ENCODE measurements around the gene BHLHE23.

Gene BHLHE23

DNA sequence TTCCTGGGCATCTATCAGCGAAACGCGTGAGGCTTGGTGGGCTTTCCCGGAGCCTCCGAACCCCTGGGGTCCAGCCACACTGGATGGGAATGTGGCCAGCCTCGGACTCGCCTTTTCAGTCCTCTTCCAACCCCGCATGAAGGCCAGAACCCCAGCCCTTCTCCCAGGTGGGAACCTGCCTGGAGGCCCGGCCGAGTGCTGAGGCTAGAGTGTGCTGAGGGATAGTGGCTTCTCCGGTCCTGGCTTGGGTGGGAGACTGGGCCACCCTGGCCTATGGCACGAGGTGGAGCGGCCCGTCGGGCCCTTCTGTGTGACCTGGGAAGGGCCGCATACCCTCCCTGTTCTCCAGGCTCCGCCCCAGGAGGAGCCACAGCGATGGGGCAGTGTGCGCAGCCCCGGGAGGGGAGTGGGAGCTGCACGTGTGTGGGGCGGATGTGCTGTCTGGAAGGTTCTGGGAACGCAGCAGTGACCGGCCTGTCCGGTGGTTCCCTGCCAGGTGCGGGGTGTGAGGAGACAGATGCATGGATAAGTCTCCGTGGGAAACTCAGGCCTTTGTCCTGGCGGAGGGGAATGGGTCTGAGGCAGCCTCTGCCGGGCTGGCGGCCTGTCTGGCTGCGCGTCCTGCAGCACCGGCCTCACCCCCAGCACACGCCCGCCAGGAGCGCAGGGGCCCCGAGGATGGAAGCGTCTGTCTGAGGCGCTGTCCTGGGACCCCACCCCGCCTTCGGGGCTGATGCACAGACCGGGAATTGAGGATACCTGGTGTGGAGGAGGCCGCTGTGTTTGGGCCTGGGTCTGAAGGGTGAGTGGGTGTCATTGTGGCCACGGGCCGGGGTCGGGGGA is 1.1 kb upstream of the BHLHE23 start:
- no peak for DNase-seq

DNA sequence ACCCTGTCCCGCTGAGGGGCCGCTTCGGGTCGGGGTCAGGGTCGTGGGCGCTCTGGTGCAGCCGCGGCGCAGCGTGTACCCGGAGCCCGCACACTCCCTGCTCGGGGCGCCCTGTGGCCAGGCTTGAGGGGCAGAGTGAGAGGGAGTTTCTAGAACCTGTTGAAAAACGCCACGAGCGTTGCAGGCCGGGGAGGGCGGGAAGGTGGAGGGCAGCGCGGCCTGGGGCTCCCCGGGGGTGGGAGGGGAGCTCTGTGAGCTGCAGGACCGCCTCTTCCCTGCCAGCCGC is 539 bp upstream of the BHLHE23 start:
- DNase-seq, result no peak

DNA sequence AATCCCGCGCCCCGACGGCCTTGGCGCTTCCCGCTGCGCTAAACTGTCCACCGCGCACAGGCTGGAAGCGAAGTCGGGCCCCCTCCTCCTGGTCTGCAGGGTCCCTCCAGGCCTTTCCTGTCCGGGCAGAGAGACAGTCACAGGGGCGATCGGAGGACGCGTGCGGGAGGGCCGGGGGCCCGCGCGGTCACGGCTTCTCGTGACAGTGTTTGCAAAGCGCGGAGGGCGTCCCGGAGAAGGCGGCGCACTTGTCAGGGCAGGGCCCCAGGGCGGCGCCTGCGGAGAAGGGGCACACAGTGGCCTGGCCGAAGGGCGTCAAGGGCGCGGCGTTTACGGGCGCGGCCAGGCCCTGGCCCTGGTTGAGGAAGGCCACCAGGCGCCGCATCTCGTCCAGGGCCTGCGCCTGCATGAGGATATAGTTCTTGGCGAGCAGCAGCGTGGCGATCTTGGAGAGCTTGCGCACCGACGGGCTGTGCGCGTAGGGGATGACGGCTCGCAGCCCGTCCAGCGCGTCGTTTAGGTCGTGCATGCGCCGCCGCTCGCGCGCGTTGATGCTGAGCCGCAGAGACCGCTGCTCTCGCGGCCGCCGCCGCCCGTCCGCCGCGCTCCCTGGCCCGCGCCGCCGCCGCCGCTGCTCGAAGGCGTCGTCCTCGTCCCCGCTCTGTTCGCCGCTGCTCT is 763 bp downstream of the BHLHE23 start:
- no peak for DNase-seq

DNA sequence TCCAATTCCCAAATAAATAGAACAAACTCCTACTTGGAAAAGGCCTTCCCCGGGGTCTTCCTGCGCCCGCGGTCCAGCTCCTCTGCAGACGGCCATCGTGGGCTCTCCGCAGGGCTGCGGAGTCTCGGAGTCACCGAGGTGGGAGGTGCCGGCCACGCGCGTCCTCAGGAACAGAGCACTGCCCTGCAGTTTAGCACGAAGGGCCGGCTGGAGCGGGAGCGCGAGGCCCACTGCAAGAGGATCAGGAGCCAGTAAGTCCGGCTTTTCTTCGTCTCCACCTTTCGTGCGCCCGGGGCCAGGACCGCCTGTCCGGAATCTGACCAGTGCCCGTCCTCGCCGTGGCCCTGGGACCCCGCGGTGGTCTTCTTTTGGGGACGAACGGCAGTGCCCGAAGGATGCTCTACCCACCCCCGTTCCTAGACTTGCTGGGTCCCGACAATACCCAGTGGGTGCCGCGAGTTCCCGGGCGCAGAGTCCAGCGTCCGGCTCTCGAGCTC is 1.4 kb downstream of the BHLHE23 start:
- no peak for DNase-seq

DNA sequence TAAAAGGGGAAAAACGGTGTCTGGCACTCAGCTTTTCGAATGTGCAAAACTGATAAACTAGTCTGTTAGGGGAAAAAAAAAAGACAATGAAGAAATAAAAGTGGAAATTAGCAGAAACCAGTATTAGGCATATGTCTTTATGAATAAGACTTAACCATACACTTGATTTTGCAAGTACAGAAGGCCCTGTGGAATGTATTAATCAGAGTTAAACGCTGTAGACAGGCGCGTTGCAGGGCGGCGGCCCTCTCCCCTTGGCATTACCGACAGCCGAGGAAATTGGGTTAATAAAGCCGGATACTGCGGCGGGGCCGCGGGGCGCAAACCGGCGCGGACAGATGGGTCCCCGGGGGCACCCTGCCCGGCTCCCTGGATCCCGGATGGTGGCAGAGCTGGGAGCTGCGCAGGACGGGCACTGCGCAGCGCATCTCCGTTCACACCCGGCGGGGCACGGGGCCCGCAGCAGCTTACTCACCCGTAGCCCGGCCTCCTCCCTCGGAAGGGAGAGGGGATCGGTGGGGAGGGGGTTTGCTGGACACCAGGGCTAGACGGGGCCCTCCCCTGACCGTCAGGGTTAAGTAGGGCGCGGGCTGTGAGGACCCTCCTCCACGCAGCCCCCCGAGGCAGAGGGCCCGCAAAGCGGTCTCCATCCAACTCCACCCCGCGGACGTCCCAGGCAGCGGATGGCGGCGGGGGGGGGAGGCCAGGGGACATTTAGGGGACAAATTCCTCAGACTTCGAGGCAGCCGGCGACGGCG is 2.0 kb downstream of the BHLHE23 start:
- DNase-seq, result no peak

DNA sequence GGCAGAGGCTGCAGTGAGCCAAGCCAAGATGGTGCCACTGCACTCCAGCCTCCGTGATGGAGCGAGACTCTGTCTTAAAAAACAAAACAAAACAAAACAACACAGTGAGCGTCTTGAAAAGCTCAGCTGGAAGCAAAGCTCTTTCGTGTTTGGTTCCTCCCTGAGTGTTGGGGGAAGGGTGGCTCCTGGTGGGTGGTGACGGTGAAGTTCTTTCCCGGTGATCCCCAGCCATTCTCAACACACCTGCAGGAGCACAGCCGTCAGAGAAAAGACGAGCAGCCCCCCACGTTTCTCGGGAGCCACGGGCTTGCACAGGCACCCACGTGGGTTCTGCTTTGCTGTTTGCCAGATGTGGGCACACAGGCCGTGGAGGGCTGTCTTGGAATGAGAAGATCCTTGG is 3.2 kb downstream of the BHLHE23 start:
- DNase-seq, result no peak

DNA sequence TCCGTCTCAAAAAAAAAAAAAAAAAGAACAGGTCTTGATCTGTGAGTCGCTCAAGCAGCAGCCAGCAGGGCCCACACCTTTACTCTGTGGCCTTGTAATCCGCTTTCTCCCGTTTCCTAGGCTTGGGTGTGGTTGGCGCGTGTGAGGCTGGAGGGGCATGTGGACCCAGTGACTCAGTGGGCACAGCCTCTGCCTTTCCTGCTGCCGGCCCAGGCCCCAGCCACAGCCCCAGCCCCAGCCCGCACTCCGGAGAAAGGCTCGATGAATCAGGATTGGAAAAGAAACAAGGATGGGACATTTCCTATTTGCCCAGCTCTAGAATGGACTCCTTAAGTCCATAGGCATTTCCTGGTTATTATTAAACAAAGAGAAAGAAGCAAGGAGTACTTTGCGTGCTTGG is 4.3 kb downstream of the BHLHE23 start:
- DNase-seq, result no peak

DNA sequence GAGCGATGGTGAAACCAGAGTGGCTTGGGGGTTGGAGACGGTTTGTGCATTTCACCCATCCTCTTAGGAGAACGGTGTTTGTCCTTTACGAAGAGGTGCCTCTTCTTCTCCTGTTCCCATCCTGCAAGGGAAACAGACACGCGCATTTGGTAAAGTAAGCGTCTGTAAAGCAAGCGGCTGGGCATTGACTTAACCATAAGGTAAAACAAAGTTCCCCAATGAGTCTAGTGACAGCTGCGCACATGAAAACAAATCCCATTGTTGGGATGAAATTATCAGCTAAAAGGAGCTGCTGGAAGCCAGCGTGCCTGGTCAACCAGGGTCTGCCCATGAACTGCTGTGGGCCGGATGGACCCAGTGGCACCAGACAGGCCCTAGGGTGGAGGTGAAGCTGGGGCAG is 5.8 kb downstream of the BHLHE23 start:
- DNase-seq, result no peak

DNA sequence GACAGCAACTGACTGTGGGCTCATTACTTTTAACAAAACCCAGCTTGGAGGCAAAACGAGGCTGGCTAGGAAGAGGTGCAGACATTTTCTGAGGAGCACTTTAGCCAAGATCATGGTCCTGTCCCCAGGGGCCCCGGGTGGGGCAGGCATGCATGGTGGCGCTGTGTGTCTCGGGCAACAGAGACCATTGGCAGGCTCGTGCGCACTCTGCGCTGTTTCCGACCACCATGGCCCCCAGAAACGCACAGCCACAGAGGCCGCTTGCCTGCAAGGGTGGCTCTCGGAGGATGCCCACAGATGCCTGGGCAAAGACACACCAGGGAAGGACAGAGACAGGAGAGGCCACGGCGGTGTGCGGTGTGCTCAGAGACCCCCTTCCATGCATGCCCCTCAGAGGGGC is 6.7 kb downstream of the BHLHE23 start:
- DNase-seq, result no peak

DNA sequence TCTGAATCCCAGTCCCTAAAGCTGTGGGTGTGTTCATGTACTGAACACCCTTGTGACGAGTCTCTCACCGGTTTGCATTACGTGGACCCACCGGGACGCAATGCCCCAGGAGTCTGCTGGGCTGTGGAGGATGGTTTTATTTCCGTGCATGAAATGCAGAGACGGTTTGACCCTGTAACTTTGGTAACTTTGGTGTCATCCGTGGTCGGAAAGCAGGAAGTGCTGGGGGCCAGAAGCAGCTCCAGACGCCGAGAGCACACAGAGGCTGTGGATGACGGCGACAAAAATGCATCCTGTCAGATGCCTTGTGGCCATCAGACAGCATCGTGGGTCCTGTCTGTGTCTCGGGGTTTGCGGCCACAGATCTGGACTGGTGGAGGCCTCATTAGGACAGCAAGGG is 7.2 kb downstream of the BHLHE23 start:
- no peak for DNase-seq

DNA sequence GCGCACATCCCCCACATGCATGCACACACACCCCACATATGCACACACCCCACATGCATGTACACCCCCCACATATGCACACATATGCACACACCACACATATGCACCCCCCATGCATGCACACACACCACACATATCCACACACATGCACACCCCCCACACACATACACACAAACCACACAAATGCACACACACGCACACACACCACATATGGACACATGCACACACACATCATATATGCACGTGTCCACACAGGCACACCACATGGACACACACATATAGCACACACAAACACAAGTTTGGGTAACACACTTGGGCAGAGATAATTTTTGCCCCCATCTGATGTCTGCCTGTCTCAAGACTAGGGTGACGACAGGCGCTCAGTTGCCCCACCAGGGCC is 8.3 kb downstream of the BHLHE23 start:
- no peak for DNase-seq

DNA sequence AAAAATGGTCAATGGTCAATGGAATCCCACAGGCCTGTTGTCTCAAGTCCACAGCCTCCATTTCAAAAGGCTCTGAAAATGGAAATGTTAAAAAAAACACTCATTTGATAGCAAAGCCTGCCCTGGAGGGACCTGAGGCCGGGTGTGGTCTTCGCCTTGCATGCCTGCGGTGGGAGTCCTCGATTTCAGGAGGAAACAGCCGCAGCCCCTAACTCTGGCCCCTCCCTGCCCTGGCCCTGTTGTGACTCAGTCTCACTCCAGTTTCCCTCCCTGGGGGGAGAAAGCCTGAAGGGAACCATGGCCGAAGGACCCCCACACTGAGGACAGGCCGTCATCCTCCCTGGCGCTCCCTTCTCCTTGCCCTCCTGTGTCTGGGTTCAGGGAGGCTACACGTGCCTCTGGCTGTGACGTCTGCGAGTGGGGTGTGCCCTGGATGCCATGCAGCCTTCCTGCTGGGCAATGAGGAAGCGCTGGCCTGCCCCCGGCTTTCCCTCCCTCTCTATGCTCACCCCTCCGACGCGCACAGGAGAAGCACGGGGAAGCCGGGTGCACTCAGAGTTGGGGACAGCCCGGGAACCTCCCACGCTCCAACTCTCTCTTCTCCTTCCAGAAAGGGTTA is 9.2 kb downstream of the BHLHE23 start:
- no peak for DNase-seq

DNA sequence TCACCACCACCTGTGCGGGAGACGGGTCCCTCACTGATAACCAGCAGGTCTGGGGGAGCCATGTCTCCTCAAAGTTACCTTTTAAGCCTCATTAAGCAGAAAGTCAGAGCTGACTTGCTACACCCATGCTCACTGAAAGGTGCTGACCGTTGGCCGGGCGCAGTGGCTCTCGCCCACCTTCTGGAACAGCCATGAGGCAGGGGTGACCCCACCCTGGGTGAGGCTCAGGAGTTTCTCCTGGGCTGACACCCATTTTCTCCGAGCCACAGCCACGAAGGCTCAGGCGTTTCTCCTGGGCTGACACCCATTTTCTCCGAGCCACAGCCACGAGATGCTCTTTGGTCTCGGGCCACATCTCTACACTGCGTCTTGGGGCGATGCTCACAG is 10.2 kb downstream of the BHLHE23 start:
- no peak for DNase-seq

DNA sequence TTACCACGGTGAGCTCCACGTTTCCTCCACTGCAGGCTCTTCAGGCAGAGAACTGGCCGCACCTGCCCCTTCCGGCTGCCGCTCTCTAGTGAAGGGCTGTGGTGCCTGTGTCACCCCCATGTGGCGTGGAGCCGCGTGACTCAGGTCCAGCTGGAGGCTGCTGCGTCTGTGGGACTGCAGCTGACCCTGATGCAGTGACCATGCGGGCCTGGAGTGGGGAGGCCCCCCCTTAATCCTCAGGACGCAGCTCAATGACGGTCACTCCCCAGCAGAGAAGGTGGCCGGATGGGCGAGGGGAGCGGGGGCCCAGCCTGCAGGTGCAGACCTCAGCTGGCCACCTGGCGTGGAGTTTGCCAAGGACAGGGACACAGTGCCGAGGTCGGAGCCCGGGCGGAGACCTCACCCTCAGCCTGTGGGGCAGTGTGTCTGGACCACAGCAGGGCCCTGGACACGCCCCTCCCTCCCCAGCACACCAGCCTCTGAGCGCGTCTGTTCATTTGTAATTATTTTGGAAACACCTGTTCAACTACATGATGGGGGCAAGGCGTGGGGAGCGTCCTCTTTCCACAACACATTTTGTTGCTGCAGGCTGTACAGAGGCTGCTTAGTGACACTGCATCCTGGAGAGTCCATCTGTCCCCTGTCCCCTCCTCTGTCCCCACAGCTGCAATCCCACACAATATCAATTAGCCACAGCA is 10.7 kb downstream of the BHLHE23 start:
- no peak for DNase-seq

DNA sequence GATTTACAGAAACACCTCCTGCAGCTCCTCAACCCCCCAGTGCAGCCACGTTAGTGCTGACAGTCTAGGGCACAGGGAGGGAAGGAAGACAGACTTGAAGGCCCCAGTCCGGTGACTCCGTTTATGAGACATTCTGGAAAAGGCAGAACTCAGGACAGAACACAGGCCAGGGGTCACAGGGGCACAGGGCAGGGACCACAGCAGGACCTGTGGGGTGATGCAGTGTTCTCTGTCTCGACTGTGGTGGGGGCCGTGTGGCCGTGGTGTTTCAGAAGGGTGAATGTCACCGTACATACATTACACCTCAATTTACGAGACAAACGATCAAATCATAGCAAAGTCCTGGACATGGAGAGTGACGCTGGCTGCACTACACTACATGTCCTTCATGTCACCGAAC is 11.3 kb downstream of the BHLHE23 start:
- no peak for DNase-seq

DNA sequence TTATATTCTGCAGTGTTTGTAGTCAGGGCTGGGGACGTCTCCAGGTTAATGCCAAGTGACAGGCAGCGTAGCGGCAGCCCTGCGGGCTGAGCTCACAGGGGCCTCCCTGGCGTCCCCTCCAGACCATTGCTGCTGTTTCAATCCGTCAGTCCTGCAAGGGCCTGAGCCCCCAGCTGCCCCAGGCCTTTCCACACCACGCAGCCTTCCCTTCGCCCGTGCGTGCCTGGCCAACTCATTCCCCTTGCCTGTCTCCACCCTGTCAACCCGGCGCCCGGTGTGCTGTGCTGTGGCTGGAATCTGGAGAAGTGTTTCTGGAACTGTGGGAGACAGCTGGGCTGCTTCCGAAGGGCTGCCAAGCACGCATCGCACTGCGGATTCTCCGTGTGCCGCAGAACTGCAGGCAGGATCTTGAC is 11.9 kb downstream of the BHLHE23 start:
- DNase-seq, result no peak

DNA sequence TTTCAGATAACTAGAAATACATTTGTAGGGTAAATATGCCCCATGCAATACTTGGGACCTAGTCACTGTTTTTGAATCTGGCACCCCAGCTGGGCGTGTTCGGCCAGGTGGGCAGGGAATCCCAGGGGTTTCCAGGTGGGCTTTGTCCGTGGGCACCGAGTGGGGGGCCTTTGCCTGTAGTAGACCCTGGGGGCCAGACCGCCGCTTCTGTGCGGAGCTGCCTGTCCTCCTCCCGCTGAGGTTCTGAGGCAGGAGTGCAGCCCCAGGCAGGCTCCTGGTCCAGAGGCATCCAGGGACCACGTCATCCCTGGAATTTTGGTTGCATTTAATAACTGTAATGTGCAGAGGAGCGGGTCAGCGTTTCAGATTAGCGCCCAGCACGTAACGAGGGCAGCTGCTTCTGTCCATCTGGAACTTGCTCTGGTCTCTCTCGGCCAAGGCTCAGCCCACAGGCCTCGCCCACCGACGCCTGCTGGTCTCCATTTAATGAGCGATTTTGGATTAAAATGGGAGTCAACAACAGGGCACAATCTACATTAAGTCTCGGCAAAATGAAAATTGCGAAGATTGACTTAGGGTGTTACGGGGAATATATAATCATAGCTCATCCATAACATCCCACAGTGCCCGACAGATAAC is 12.8 kb downstream of the BHLHE23 start:
- DNase-seq, result no peak

DNA sequence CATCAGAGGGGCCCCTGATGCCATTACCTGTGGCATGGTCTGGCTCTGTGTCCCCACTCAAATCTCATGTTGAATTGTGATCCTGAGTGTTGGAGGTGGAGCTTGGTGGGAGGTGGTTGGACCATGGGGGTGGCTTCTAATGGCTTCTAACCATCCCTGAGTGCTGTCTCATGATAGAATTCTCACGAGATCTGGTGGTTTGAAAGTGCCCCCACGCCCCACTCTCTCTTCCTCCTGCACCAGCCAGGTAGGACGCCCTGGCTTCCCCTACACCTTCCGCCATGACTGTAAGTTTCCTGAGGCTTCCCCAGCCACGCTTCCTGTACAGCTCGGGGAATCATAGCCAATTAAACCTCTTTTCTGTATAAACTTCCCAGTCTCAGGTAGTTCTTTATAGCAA is 14.9 kb downstream of the BHLHE23 start:
- DNase-seq, result no peak

DNA sequence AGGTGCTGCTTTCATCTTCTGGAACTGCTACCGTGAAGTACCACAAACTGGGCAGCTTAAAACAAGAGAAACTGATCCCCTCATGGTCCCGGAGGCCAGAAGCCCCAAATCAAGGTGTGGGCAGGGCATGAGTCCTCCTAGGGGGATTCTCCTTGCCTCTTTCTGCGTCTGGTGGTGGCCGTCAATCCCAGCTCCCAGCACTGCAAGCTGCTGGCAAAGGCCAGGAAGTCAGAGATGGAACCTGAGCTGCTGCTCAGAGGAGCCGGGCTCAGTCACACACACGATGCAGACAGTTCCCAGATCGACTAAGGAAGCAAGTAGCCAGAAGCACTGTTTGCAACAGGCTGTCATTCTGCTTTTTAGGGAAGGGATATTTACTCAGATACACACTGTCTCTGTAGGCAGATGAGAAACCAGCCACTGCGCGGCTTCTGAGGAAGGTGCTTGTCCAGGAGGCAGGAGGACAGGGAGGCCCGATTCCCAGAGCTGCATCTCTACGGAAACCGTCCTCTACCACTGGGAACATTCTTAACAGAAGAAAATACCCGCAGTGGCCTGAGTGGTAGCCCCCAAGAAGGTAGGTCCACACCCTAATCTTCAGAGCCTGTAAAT is 15.5 kb downstream of the BHLHE23 start:
- DNase-seq, result no peak

DNA sequence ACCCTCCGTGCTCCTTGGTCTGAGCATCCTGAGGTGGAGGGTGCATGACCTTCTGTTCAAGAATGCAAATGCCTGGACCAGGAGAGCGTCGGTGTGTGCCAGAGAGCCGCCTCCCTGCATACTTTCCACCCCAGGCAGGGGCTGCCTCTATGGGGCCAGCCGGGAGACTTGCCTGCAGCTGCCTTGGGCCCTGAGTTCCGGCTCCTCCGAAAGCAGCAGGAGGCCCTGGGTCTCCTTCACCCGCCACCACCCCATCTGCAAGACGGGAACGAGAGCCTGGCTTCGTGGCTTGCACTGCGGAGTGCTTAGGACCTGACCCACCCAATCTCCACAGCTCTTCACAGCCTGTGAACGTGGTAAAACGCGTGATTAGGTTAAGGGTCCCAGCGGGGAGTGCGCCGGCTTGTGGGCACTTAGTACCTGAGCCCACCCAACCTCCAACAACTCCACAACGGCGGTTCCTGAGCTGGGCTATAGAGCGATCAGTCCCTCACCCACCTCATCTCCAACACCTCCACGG is 16.4 kb downstream of the BHLHE23 start:
- DNase-seq, result no peak

DNA sequence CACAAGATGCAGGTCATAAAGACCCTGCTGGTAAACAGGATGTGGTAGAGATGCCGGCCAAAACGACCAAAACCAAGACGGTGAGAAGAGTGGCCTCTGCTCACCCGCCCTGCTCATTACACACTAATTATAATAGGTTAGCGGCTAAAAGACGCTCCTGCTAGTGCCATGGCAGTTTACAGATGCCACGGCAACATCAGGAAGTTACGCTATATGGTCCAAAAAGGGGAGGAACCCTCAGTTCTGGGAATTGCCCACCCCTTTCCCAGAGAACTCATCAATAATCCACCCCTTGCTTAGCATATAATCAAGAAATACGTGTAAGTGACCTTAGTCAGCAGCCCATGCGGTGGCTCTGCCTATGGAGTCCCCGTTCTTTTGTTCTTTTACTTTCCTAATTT is 17.6 kb downstream of the BHLHE23 start:
- DNase-seq, result no peak

DNA sequence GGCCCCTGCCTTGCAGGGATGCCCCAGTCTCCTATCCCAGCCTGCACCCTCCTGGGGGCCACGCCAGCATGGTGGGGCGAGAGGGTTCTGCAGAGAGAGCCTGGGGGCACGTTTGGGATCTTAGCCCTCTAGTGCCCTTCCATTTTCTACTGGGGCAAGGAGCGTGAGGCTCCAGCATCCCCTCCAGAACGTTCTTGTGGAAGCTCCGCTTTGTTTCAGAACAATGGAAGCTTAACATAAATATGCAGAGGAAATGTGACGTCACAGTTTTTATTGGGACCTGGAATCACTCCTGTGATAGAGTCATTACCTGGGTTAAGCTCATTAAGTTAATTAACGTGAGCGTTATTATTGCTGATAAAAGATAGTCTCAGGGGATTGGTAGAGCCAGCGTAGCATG is 19.6 kb downstream of the BHLHE23 start:
- no peak for DNase-seq
